ENCODE results near the gene TNFRSF12A. TPM values are rescaled to one million over a fixed set of nuclear protein-coding genes. Genes with fewer than 3 reads are reported as not detected.

TNFRSF12A gene
- total and polyA plus RNA-seq, 2 of the 4 experiments (the other 2 are of a cell fraction): 103 to 304 TPM

DNA sequence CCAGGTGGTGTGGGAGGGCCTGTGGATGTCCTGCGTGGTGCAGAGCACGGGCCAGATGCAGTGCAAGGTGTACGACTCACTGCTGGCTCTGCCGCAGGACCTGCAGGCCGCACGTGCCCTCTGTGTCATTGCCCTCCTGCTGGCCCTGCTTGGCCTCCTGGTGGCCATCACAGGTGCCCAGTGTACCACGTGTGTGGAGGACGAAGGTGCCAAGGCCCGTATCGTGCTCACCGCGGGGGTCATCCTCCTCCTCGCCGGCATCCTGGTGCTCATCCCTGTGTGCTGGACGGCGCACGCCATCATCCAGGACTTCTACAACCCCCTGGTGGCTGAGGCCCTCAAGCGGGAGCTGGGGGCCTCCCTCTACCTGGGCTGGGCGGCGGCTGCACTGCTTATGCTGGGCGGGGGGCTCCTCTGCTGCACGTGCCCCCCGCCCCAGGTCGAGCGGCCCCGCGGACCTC lies 6.6 kb upstream of the TNFRSF12A start:
- no peak overlapping the region for H4K8ac ChIP-seq (ENCODE audit: low read depth in 2 of 2, low read length in 2 of 2)
- no peak overlapping the region for H3K4me2 ChIP-seq (ENCODE audit: low read depth, low read length)
- no peak overlapping the region for H2BK120ac ChIP-seq (ENCODE audit: low read depth, low read length)
- no TSS peak for BruUV-seq (replicated peaks)
- no peaks in the 10 kb centered on the region for H3K79me1 ChIP-seq (ENCODE audit: low read depth in 1 of 2, low read length in 2 of 2)
- H2BK5ac ChIP-seq (ENCODE audit: low read depth, low read length, poor library complexity, severe bottlenecking): no peak overlapping the region
- H2AFZ ChIP-seq (replicated peaks; ENCODE audit: low read length, poor library complexity): no peak overlapping the region
- H3K9ac ChIP-seq (ENCODE audit: low read depth, low read length): no peak overlapping the region
- in situ Hi-C loops (cut with MboI; ENCODE audit: low sequenced_read_pairs): no loop called here
- peaks cover 4% of the 10 kb centered on the region; the same call in 1 of the 2 replicates for H4K20me1 ChIP-seq (ENCODE audit: insufficient read depth, low read length)
- H2BK20ac ChIP-seq (ENCODE audit: low read depth, low read length): no peak overlapping the region
- no peaks in the 10 kb centered on the region for H3K36me3 ChIP-seq (ENCODE audit: control insufficient read depth, insufficient read depth, low read length)
- peaks cover 39% of the 10 kb centered on the region for H3K27me3 ChIP-seq (ENCODE audit: control insufficient read depth, insufficient read depth, low read length)
- H3K9me3 ChIP-seq (ENCODE audit: control insufficient read depth, insufficient read depth, low read length): no peaks in the 10 kb centered on the region
- no peaks in the 10 kb centered on the region for H3K9me1 ChIP-seq (ENCODE audit: insufficient read depth, low read length)
- WGBS, 2 experiments (ENCODE audit: extremely low coverage in 2 of 2, insufficient read length in 1 of 2): 62% methylated on average over 6 of the region's 27 CpGs; no CpG with 5 or more reads in 1 of the 2 experiments
- no peak overlapping the region for H2AK5ac ChIP-seq (ENCODE audit: low read depth, low read length)
- no peak overlapping the region for H3K56ac ChIP-seq (ENCODE audit: extremely low read depth, insufficient read depth, low read length)
- no peak overlapping the region for H3K4me3 ChIP-seq (ENCODE audit: insufficient read depth, low read depth, low read length)
- no peak overlapping the region for H3K4ac ChIP-seq (ENCODE audit: low read depth, low read length)
- no peak overlapping the region for H3K23ac ChIP-seq (ENCODE audit: low read depth, low read length)
- CTCF ChIA-PET: no interaction called here
- no peak overlapping the region for H2AK9ac ChIP-seq (replicated peaks; ENCODE audit: low read depth, low read length, poor library complexity)
- intact Hi-C loops (cut with micrococcal nuclease): no loop called here
- no peak overlapping the region for H2BK15ac ChIP-seq (ENCODE audit: low read depth, low read length)
- POLR2A ChIA-PET (ENCODE audit: unreplicated experiment): interaction anchor here (1.4 kb wide), 1 partner anchor 9 kb away, joined by 3 read pairs; no protein-coding TSS in a partner anchor
- H3K4me1 ChIP-seq (ENCODE audit: control insufficient read depth, insufficient read depth, low read length): peaks cover 3% of the 10 kb centered on the region; the same call in 1 of the 2 replicates
- TF ChIP-seq, protein P1, sequence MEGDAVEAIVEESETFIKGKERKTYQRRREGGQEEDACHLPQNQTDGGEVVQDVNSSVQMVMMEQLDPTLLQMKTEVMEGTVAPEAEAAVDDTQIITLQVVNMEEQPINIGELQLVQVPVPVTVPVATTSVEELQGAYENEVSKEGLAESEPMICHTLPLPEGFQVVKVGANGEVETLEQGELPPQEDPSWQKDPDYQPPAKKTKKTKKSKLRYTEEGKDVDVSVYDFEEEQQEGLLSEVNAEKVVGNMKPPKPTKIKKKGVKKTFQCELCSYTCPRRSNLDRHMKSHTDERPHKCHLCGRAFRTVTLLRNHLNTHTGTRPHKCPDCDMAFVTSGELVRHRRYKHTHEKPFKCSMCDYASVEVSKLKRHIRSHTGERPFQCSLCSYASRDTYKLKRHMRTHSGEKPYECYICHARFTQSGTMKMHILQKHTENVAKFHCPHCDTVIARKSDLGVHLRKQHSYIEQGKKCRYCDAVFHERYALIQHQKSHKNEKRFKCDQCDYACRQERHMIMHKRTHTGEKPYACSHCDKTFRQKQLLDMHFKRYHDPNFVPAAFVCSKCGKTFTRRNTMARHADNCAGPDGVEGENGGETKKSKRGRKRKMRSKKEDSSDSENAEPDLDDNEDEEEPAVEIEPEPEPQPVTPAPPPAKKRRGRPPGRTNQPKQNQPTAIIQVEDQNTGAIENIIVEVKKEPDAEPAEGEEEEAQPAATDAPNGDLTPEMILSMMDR (conservative IDR thresholded peaks at IDR 0.05; ENCODE audit: low read depth, low read length): no peak
- 0 out of 2 replicates have a peak, but pooled peaks have one; percentile 22 for TF ChIP-seq BHLHE40 (IDR thresholded peaks at IDR 0.05; ENCODE audit: low read depth, low read length)
- no peak overlapping the region for H4K91ac ChIP-seq (ENCODE audit: insufficient read depth, low read depth, low read length)
- no peak overlapping the region for H3K18ac ChIP-seq (ENCODE audit: low read depth, low read length)
- H4K5ac ChIP-seq (ENCODE audit: low read depth, low read length): no peak overlapping the region
- H3K14ac ChIP-seq (replicated peaks; ENCODE audit: low read depth, low read length): no peak overlapping the region
- ATAC-seq (ENCODE audit: low read depth): no peak
- dilution Hi-C loops (cut with HindIII; ENCODE audit: low sequenced_read_pairs, unreplicated experiment): no loop called here
- H3K27ac ChIP-seq (ENCODE audit: insufficient read depth, low read length): no peak overlapping the region
- no peak for DNase-seq

Measured in IMR-90 (cell line).